GM23338 (cell line): ENCODE data around the gene CD83. TPM values are rescaled to one million over a fixed set of nuclear protein-coding genes. Genes with fewer than 3 reads are reported as not detected.

Experiments used
- ATAC-seq: fragments of 200-7000 bp; cut with Tn5 transposase; 3 replicates; pipeline ENCODE4 v1.9.1; 2020
- DNase-seq: peaks from one replicate; pipeline ENCODE4 v3.0.0-alpha.2; 2015; ENCODE audit warnings: low spot score
- H2AFZ ChIP-seq: fragments of 200-600 bp; sonication (generic); 2 replicates; pipeline ENCODE4 v1.8.0; 2016; ENCODE audit warnings: antibody characterized with exemption, mild to moderate bottlenecking, moderate library complexity
- H3F3A ChIP-seq: fragments of 200-600 bp; sonication (generic); replicated peaks from 2 replicates; pipeline ENCODE4 v1.8.0; 2017; ENCODE audit warnings: antibody characterized with exemption, mixed run types, low read depth
- H3K27ac ChIP-seq: fragments of 200-600 bp; sonication (generic); 2 replicates; pipeline ENCODE4 v1.6.1; 2016; ENCODE audit warnings: low read depth
- H3K27me3 ChIP-seq: fragments of 200-600 bp; sonication (generic); 2 replicates; pipeline ENCODE4 v1.8.0; 2016; ENCODE audit warnings: mild to moderate bottlenecking, mixed run types, moderate library complexity; ENCODE audit not compliant: insufficient read depth
- H3K36me3 ChIP-seq: fragments of 200-600 bp; sonication (generic); 2 replicates; pipeline ENCODE4 v1.8.0; 2016; ENCODE audit warnings: mild to moderate bottlenecking; ENCODE audit not compliant: insufficient read depth
- H3K4me1 ChIP-seq: fragments of 200-600 bp; sonication (generic); 2 replicates; pipeline ENCODE4 v1.8.0; 2016; ENCODE audit warnings: mild to moderate bottlenecking, moderate library complexity; ENCODE audit not compliant: insufficient read depth
- H3K4me2 ChIP-seq: fragments of 200-600 bp; sonication (generic); 2 replicates; pipeline ENCODE4 v1.7.1; 2017; ENCODE audit warnings: mixed run types
- H3K4me3 ChIP-seq: fragments of 200-600 bp; sonication (generic); 2 replicates; pipeline ENCODE4 v1.6.1; 2016; ENCODE audit warnings: mixed run types
- H3K79me2 ChIP-seq: fragments of 200-600 bp; sonication (generic); replicated peaks from 2 replicates; pipeline ENCODE4 v1.8.0; 2017; ENCODE audit warnings: mild to moderate bottlenecking; ENCODE audit not compliant: insufficient read depth
- H3K9me2 ChIP-seq: fragments of 200-600 bp; sonication (generic); 2 replicates; pipeline ENCODE4 v1.8.0; 2017; ENCODE audit not compliant: insufficient read depth
- H4K20me1 ChIP-seq: fragments of 200-600 bp; sonication (generic); replicated peaks from 2 replicates; pipeline ENCODE4 v1.8.0; 2017; ENCODE audit warnings: mild to moderate bottlenecking; ENCODE audit not compliant: insufficient read depth
- H3K27ac Mint-ChIP-seq: 2 replicates; pipeline ENCODE4 v1.8.0; 2020; ENCODE audit warnings: inconsistent platforms, mild to moderate bottlenecking, moderate library complexity, mixed read lengths
- H3K27me3 Mint-ChIP-seq: 3 replicates; pipeline ENCODE4 v1.8.0; 2022; ENCODE audit warnings: low read depth, mild to moderate bottlenecking, moderate library complexity, mixed read lengths, inconsistent platforms; ENCODE audit not compliant: insufficient read depth, poor library complexity
- H3K36me3 Mint-ChIP-seq: 3 replicates; pipeline ENCODE4 v1.8.0; 2021; ENCODE audit warnings: low read depth, mild to moderate bottlenecking, inconsistent platforms, moderate library complexity, mixed read lengths
- H3K4me1 Mint-ChIP-seq: 3 replicates; pipeline ENCODE4 v1.8.0; 2020; ENCODE audit warnings: mild to moderate bottlenecking, inconsistent platforms, mixed read lengths
- H3K4me3 Mint-ChIP-seq: 3 replicates; pipeline ENCODE4 v1.8.0; 2021; ENCODE audit warnings: moderate library complexity, mild to moderate bottlenecking, inconsistent platforms, mixed read lengths
- H3K9me3 Mint-ChIP-seq: 3 replicates; pipeline ENCODE4 v1.8.0; 2020; ENCODE audit warnings: moderate library complexity, mild to moderate bottlenecking, inconsistent platforms, mixed read lengths
- CREB1 ChIP-seq: fragments of 250-450 bp; sonication (Bioruptor Pico); IDR thresholded peaks from 2 replicates; pipeline ENCODE4 v1.5.0; 2020; ENCODE audit warnings: low read depth, mild to moderate bottlenecking, moderate library complexity
- CTCF ChIP-seq, 2 experiments: fragments of 200-600 bp in 1 of 2; sonication (generic) in 1 of 2; conservative IDR thresholded peaks; 2 replicates each; pipeline versions ENCODE4 v1.5.1 to v1.6.1; 2016 to 2017; ENCODE audit warnings: antibody characterized with exemption in 2 of 2, low read depth in 2 of 2, mild to moderate bottlenecking in 2 of 2, moderate library complexity in 1 of 2
- EZH2 ChIP-seq: fragments of 200-600 bp; sonication (generic); IDR thresholded peaks from one replicate; pipeline ENCODE4 v1.8.0; 2017; ENCODE audit warnings: antibody characterized with exemption, mild to moderate bottlenecking, low read depth; ENCODE audit not compliant: unreplicated experiment
- EZH2phosphoT487 ChIP-seq: fragments of 200-600 bp; sonication (generic); IDR thresholded peaks from one replicate; pipeline ENCODE4 v1.8.1; 2018; ENCODE audit warnings: antibody characterized with exemption; ENCODE audit not compliant: unreplicated experiment
- JUNB ChIP-seq: IDR thresholded peaks from one replicate; pipeline ENCODE4 v1.6.1; 2016; ENCODE audit warnings: antibody characterized with exemption; ENCODE audit not compliant: unreplicated experiment
- NANOG ChIP-seq: IDR thresholded peaks from 2 replicates; pipeline ENCODE4 v1.6.1; 2016; ENCODE audit warnings: antibody characterized with exemption, borderline replicate concordance
- POLR2AphosphoS5 ChIP-seq: IDR thresholded peaks from 2 replicates; pipeline ENCODE4 v1.6.1; 2016; ENCODE audit warnings: antibody characterized with exemption, low read depth
- REST ChIP-seq: IDR thresholded peaks from one replicate; pipeline ENCODE4 v1.6.1; 2018; ENCODE audit warnings: antibody characterized with exemption; ENCODE audit not compliant: unreplicated experiment
- STAT1 ChIP-seq: IDR thresholded peaks from one replicate; pipeline ENCODE4 v1.6.1; 2016; ENCODE audit warnings: antibody characterized with exemption; ENCODE audit not compliant: unreplicated experiment
- ZNF114 ChIP-seq: fragments of 250-450 bp; sonication (Bioruptor Pico); IDR thresholded peaks from 2 replicates; pipeline ENCODE4 v1.5.0; 2020; ENCODE audit warnings: mild to moderate bottlenecking, moderate library complexity
- ZNF331 ChIP-seq: fragments of 250-450 bp; sonication (Bioruptor Pico); IDR thresholded peaks from 2 replicates; pipeline ENCODE4 v1.5.0; 2020; ENCODE audit warnings: low read depth, mild to moderate bottlenecking, moderate library complexity
- polyA plus RNA-seq: library from polyadenylated mRNA; unstranded; fragments of >200 nt; fragmentation: Nextera tagmentation; extraction: Ambion mirVana; gene quantifications from 2 replicates; pipeline ENCODE4 v1.2.1, GENCODE V29; 2016
- total RNA-seq: library from RNA; depleted of rRNA; stranded (reverse); fragments of >200 nt; shearing (Covaris generic); gene quantifications from 2 replicates; pipeline ENCODE4 v1.2.3, GENCODE V29; 2014
- TF ChIP-seq, protein P1 (sequence below): IDR thresholded peaks from 2 replicates; pipeline ENCODE4 v1.6.1; 2016; ENCODE audit warnings: antibody characterized with exemption

CD83 gene
- total and polyA plus RNA-seq, 2 experiments from 2014 or later: 8.1 to 13.2 TPM

DNA sequence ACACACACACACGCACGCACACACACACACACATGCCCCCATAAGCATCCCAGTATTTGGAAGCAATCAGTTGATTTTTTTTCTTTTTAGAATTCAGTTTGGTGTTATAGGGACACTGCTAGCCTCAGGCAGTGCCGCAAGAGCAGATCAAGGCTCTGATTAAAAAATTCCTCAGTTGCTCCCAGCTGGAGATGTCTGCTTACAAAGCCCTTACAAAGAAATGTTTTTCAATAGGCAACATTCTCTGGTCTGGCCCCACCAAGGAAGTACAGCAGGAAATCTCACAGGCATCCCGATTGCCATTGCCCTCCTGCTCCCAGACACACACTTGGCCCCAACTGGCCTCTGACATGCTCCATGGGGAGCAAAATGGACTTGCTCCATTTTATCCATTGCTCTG is 22.9 kb upstream of the CD83 start (continued):
- no peak for TF ChIP-seq REST
- TF ChIP-seq NANOG: no peak
- no peak for TF ChIP-seq JUNB
- TF ChIP-seq STAT1: no peak
- no peak for TF ChIP-seq POLR2AphosphoS5
- no peak for TF ChIP-seq ZNF331 (CRISPR knock-in tag)
- no peak for TF ChIP-seq EZH2phosphoT487
- no peak for TF ChIP-seq EZH2
- TF ChIP-seq ZNF114: no peak
- TF ChIP-seq CTCF (conservative IDR thresholded peaks at IDR 0.05; ENCODE audit: low read depth in 2 of 2): no peak
- TF ChIP-seq, protein P1, sequence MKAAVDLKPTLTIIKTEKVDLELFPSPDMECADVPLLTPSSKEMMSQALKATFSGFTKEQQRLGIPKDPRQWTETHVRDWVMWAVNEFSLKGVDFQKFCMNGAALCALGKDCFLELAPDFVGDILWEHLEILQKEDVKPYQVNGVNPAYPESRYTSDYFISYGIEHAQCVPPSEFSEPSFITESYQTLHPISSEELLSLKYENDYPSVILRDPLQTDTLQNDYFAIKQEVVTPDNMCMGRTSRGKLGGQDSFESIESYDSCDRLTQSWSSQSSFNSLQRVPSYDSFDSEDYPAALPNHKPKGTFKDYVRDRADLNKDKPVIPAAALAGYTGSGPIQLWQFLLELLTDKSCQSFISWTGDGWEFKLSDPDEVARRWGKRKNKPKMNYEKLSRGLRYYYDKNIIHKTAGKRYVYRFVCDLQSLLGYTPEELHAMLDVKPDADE: no peak

DNA sequence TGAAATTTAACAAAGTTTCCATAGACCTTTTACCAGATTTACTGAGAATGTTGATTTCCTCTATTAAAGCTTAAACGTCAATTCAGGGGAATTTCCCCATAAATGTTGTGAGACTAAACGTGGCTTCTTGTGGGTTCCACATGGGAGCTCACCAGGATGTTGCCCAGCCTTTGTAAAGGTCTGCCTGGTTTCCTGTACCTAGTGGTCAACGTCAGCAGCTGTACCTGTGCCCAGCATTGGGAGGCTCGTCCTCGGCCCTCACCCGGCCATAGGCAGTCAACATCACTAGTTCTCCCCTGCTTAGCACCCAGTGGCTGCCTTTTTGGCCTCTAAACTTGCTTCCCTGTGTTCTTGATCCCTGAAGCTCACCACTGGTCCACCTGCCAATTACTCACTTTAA is 22.1 kb upstream of the CD83 start:
- Mint-ChIP-seq H3K9me3 (no peaks in the 10 kb centered on the region; the same call in 1 of the 3 replicates), H3K27ac (no peak overlapping the region), H3K4me3 (no peak overlapping the region), H3K27me3 (peaks cover 6% of the 10 kb centered on the region), H3K36me3 (no peaks in the 10 kb centered on the region), H3K4me1 (no peaks in the 10 kb centered on the region)
- no peaks in the 10 kb centered on the region for H3F3A ChIP-seq
- ATAC-seq: no peak
- H3K9me2 ChIP-seq: no peaks in the 10 kb centered on the region; the same call in 1 of the 2 replicates
- no peaks in the 10 kb centered on the region for H3K4me1 ChIP-seq
- no peak overlapping the region for H3K4me3 ChIP-seq
- no peak for TF ChIP-seq EZH2
- no peak for TF ChIP-seq POLR2AphosphoS5
- TF ChIP-seq CREB1 (CRISPR knock-in tag): no peak
- no peak overlapping the region for H3K4me2 ChIP-seq
- no peaks in the 10 kb centered on the region for H3K36me3 ChIP-seq
- no peaks in the 10 kb centered on the region for H3K27me3 ChIP-seq
- H3K27ac ChIP-seq: no peak overlapping the region
- no peak for DNase-seq
- H4K20me1 ChIP-seq: no peaks in the 10 kb centered on the region
- no peak overlapping the region for H2AFZ ChIP-seq
- H3K79me2 ChIP-seq: no peaks in the 10 kb centered on the region
